IMR-90 (cell line): ENCODE results near the gene RUNDC3A. TPM values are rescaled to one million over a fixed set of nuclear protein-coding genes. Genes with fewer than 3 reads are reported as not detected.

ENCODE experiments used
- ATAC-seq: fragments of 200-7000 bp; cut with Tn5 transposase; 2 replicates; pipeline ENCODE4 v1.9.1; 2020; ENCODE audit warnings: low read depth, mild to moderate bottlenecking, moderate library complexity
- BruUV-seq: library from RNA; stranded (reverse); fragments of 400-500 nt; replicated peaks from 2 replicates; lab custom pipeline; 2021; lab: Mats Ljungman, UMichigan
- CTCF ChIA-PET: fragments of 300-600 bp; formaldehyde crosslinking; extraction: SDS; loops from one replicate; lab custom pipeline; 2021; ENCODE audit warnings: antibody characterized with exemption; lab: Yijun Ruan, JAX
- POLR2A ChIA-PET: fragments of 300-600 bp; sonication (Branson Sonifier 250); formaldehyde crosslinking; loops from one replicate; lab custom pipeline; 2022; ENCODE audit warnings: antibody characterized with exemption; ENCODE audit not compliant: unreplicated experiment; lab: Charles Lee
- DNase-seq: peaks from one replicate; pipeline ENCODE4 v3.0.0; 2013
- H2AFZ ChIP-seq: replicated peaks from 2 replicates; pipeline ENCODE3; 2013; ENCODE audit warnings: low read length, mild to moderate bottlenecking; ENCODE audit not compliant: poor library complexity
- H2AK5ac ChIP-seq: 2 replicates; pipeline ENCODE4 v1.6.1; 2013; ENCODE audit warnings: low read depth, low read length, inconsistent platforms
- H2AK9ac ChIP-seq: replicated peaks from 2 replicates; pipeline ENCODE3; 2013; ENCODE audit warnings: mild to moderate bottlenecking, low read depth, low read length, moderate library complexity; ENCODE audit not compliant: poor library complexity
- H2BK120ac ChIP-seq: 2 replicates; pipeline ENCODE4 v1.6.1; 2013; ENCODE audit warnings: low read depth, low read length, inconsistent platforms
- H2BK15ac ChIP-seq: 3 replicates; pipeline ENCODE4 v1.6.1; 2013; ENCODE audit warnings: low read depth, low read length, inconsistent platforms
- H2BK20ac ChIP-seq: 2 replicates; pipeline ENCODE4 v1.6.1; 2013; ENCODE audit warnings: low read depth, mild to moderate bottlenecking, inconsistent platforms, low read length, moderate library complexity
- H2BK5ac ChIP-seq: 2 replicates; pipeline ENCODE4 v1.6.1; 2013; ENCODE audit warnings: mild to moderate bottlenecking, low read depth, low read length, inconsistent platforms; ENCODE audit not compliant: poor library complexity, severe bottlenecking
- H3K14ac ChIP-seq: replicated peaks from 2 replicates; pipeline ENCODE4 v1.6.1; 2013; ENCODE audit warnings: low read depth, low read length, inconsistent platforms
- H3K18ac ChIP-seq: 2 replicates; pipeline ENCODE4 v1.6.1; 2013; ENCODE audit warnings: low read depth, low read length, control low read depth
- H3K23ac ChIP-seq: 2 replicates; pipeline ENCODE4 v1.6.1; 2013; ENCODE audit warnings: low read depth, low read length, inconsistent platforms
- H3K27ac ChIP-seq: 2 replicates; pipeline ENCODE4 v1.5.1; 2013; ENCODE audit warnings: mild to moderate bottlenecking, control low read depth, low read length; ENCODE audit not compliant: insufficient read depth
- H3K27me3 ChIP-seq: 2 replicates; pipeline ENCODE4 v1.6.1; 2013; ENCODE audit warnings: low read length; ENCODE audit not compliant: control insufficient read depth, insufficient read depth
- H3K36me3 ChIP-seq: 2 replicates; pipeline ENCODE4 v1.6.1; 2013; ENCODE audit warnings: low read length, mixed read lengths; ENCODE audit not compliant: control insufficient read depth, insufficient read depth
- H3K4ac ChIP-seq: 2 replicates; pipeline ENCODE4 v1.6.1; 2013; ENCODE audit warnings: low read depth, low read length, inconsistent platforms
- H3K4me1 ChIP-seq: 2 replicates; pipeline ENCODE4 v1.6.1; 2013; ENCODE audit warnings: low read length, mixed read lengths; ENCODE audit not compliant: control insufficient read depth, insufficient read depth
- H3K4me2 ChIP-seq: 2 replicates; pipeline ENCODE4 v1.6.1; 2013; ENCODE audit warnings: low read depth, mild to moderate bottlenecking, control low read depth, low read length, moderate library complexity
- H3K4me3 ChIP-seq: 2 replicates; pipeline ENCODE4 v1.5.1; 2013; ENCODE audit warnings: low read depth, mild to moderate bottlenecking, control low read depth, low read length, moderate library complexity; ENCODE audit not compliant: insufficient read depth
- H3K56ac ChIP-seq: 2 replicates; pipeline ENCODE4 v1.6.1; 2013; ENCODE audit warnings: low read length, inconsistent platforms; ENCODE audit not compliant: insufficient read depth; ENCODE audit errors: extremely low read depth
- H3K79me1 ChIP-seq, 2 experiments: 2 replicates each; pipeline ENCODE4 v1.6.1; 2013; ENCODE audit warnings: low read length in 2 of 2, inconsistent platforms in 1 of 2, low read depth in 1 of 2
- H3K9ac ChIP-seq: 2 replicates; pipeline ENCODE4 v1.6.1; 2013; ENCODE audit warnings: low read depth, low read length, control low read depth
- H3K9me1 ChIP-seq: 2 replicates; pipeline ENCODE4 v1.6.1; 2013; ENCODE audit warnings: low read length, inconsistent platforms; ENCODE audit not compliant: insufficient read depth
- H3K9me3 ChIP-seq: 2 replicates; pipeline ENCODE4 v1.6.1; 2013; ENCODE audit warnings: low read length; ENCODE audit not compliant: control insufficient read depth, insufficient read depth
- H4K20me1 ChIP-seq: 2 replicates; pipeline ENCODE4 v1.6.1; 2013; ENCODE audit warnings: low read length, inconsistent platforms; ENCODE audit not compliant: insufficient read depth
- H4K5ac ChIP-seq: 2 replicates; pipeline ENCODE4 v1.6.1; 2013; ENCODE audit warnings: mild to moderate bottlenecking, low read depth, low read length, control low read depth
- H4K8ac ChIP-seq, 2 experiments: 2 replicates each; pipeline ENCODE4 v1.6.1; 2013; ENCODE audit warnings: low read depth in 2 of 2, low read length in 2 of 2, control low read depth in 1 of 2, inconsistent platforms in 1 of 2
- H4K91ac ChIP-seq: 2 replicates; pipeline ENCODE4 v1.6.1; 2013; ENCODE audit warnings: low read depth, low read length, inconsistent platforms; ENCODE audit not compliant: insufficient read depth
- BHLHE40 ChIP-seq: fragments of 150-350 bp; IDR thresholded peaks from 2 replicates; pipeline ENCODE4 v1.6.1; 2016; ENCODE audit warnings: mild to moderate bottlenecking, low read depth, low read length
- CEBPB ChIP-seq: IDR thresholded peaks from 2 replicates; pipeline ENCODE4 v1.6.1; 2012; ENCODE audit warnings: low read depth, low read length, improper control_type of control experiment
- CHD1 ChIP-seq: IDR thresholded peaks from 2 replicates; pipeline ENCODE4 v1.6.1; 2012; ENCODE audit warnings: low read depth, low read length, improper control_type of control experiment
- FOS ChIP-seq: fragments of 150-350 bp; IDR thresholded peaks from 2 replicates; pipeline ENCODE4 v1.6.1; 2016; ENCODE audit warnings: low read depth, low read length
- MAZ ChIP-seq: IDR thresholded peaks from 2 replicates; pipeline ENCODE4 v1.6.1; 2012; ENCODE audit warnings: low read depth, mild to moderate bottlenecking, low read length, improper control_type of control experiment, moderate library complexity, borderline replicate concordance
- MXI1 ChIP-seq: IDR thresholded peaks from 2 replicates; pipeline ENCODE4 v1.6.1; 2012; ENCODE audit warnings: low read depth, mild to moderate bottlenecking, low read length, moderate library complexity, borderline replicate concordance
- POLR2A ChIP-seq: IDR thresholded peaks from 2 replicates; pipeline ENCODE4 v1.6.1; 2012; ENCODE audit warnings: mild to moderate bottlenecking, low read depth, low read length
- RAD21 ChIP-seq: IDR thresholded peaks from 2 replicates; pipeline ENCODE4 v1.6.1; 2012; ENCODE audit warnings: low read length, improper control_type of control experiment
- SMC3 ChIP-seq: fragments of 150-350 bp; IDR thresholded peaks from 2 replicates; pipeline ENCODE4 v1.6.1; 2016; ENCODE audit warnings: low read depth, mild to moderate bottlenecking, antibody characterized with exemption, low read length, moderate library complexity
- WGBS, 2 experiments: methylation state at CpG; one replicate each; pipeline versions ENCODE4 v1.1.5 to v1.1.7; 2013; ENCODE audit warnings: missing lambda C conversion rate in 2 of 2; ENCODE audit not compliant: insufficient read length in 1 of 2; ENCODE audit errors: extremely low coverage in 2 of 2; 5-methylcytosine and 5-hydroxymethylcytosine counted together
- dilution Hi-C: fragments of 300-500 bp; cut with HindIII; formaldehyde crosslinking; loops from one replicate; pipeline ENCODE4 v1.14.3; 2018; ENCODE audit warnings: low sequenced_read_pairs; ENCODE audit not compliant: unreplicated experiment
- in situ Hi-C: fragments of 300-500 bp; cut with MboI; formaldehyde crosslinking; loops from 3 replicates; pipeline ENCODE4 v1.14.3; 2019; ENCODE audit warnings: low sequenced_read_pairs, inconsistent platforms, mixed read lengths
- intact Hi-C: fragments of 100-400 bp; cut with micrococcal nuclease; formaldehyde crosslinking; loops from 2 replicates; pipeline ENCODE4 v1.10.0; 2022
- polyA plus RNA-seq, 3 experiments: library from polyadenylated mRNA; depleted of rRNA; stranded (reverse); fragments of >200 nt; gene quantifications; 2 replicates each; pipeline ENCODE4 v1.2.3, GENCODE V29; 2012; ENCODE audit warnings: low replicate concordance in 1 of 3
- total RNA-seq: library from RNA; depleted of rRNA; stranded (reverse); fragments of >200 nt; gene quantifications from 2 replicates; pipeline ENCODE4 v1.2.3, GENCODE V29; 2012
- TF ChIP-seq, protein P1 (sequence below): conservative IDR thresholded peaks from 2 replicates; pipeline ENCODE4 v1.5.1; 2012; ENCODE audit warnings: mild to moderate bottlenecking, low read depth, low read length, improper control_type of control experiment
- TF ChIP-seq, protein P2 (sequence below): fragments of 150-350 bp; IDR thresholded peaks from 2 replicates; pipeline ENCODE4 v1.6.1; 2016; ENCODE audit warnings: low read depth, mild to moderate bottlenecking, low read length, moderate library complexity, borderline replicate concordance
- TF ChIP-seq, protein P3 (sequence below): fragments of 150-350 bp; IDR thresholded peaks from 2 replicates; pipeline ENCODE4 v1.6.1; 2017; ENCODE audit warnings: mild to moderate bottlenecking, antibody characterized with exemption, low read length, low read depth

Gene RUNDC3A
- total and polyA plus RNA-seq, 2 of the 4 experiments (the other 2 are of a cell fraction): under 0.01 to 0.34 TPM

DNA sequence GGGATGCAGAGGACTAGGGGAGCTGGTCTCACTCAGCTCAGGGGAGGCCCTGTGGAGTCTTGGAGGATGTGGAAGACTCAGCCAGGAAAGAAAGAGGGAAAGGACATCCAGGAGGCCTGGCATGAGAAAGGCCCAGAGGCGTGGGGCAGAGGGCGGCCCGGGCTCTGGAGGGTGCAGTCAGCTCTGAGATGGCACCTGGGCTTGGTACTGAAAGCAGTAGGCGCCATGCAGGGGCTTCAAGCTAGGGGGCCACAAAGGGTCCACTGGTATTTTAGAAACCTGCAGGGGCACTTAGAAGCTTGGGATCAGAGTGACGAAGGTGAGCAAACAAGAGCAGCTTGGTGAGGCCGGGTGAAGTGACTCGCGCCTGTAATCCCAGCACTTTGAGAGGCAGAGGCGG is 49.7 kb downstream of the RUNDC3A start:
- H3K9me1 ChIP-seq: peaks cover 8% of the 10 kb centered on the region; the same call in 1 of the 2 replicates
- in situ Hi-C loops (no loop called here), dilution Hi-C loops (no loop called here), intact Hi-C loops (no loop called here)
- H3K18ac ChIP-seq: no peak overlapping the region
- TF ChIP-seq SMC3 (no peak), BHLHE40 (no peak), FOS (no peak), MXI1 (no peak), MAZ (no peak), RAD21 (no peak), POLR2A (no peak), CHD1 (no peak), CEBPB (no peak)
- TF ChIP-seq, protein P1, sequence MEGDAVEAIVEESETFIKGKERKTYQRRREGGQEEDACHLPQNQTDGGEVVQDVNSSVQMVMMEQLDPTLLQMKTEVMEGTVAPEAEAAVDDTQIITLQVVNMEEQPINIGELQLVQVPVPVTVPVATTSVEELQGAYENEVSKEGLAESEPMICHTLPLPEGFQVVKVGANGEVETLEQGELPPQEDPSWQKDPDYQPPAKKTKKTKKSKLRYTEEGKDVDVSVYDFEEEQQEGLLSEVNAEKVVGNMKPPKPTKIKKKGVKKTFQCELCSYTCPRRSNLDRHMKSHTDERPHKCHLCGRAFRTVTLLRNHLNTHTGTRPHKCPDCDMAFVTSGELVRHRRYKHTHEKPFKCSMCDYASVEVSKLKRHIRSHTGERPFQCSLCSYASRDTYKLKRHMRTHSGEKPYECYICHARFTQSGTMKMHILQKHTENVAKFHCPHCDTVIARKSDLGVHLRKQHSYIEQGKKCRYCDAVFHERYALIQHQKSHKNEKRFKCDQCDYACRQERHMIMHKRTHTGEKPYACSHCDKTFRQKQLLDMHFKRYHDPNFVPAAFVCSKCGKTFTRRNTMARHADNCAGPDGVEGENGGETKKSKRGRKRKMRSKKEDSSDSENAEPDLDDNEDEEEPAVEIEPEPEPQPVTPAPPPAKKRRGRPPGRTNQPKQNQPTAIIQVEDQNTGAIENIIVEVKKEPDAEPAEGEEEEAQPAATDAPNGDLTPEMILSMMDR: no peak
- TF ChIP-seq, protein P2, sequence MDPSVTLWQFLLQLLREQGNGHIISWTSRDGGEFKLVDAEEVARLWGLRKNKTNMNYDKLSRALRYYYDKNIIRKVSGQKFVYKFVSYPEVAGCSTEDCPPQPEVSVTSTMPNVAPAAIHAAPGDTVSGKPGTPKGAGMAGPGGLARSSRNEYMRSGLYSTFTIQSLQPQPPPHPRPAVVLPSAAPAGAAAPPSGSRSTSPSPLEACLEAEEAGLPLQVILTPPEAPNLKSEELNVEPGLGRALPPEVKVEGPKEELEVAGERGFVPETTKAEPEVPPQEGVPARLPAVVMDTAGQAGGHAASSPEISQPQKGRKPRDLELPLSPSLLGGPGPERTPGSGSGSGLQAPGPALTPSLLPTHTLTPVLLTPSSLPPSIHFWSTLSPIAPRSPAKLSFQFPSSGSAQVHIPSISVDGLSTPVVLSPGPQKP: no peak
- TF ChIP-seq, protein P3, sequence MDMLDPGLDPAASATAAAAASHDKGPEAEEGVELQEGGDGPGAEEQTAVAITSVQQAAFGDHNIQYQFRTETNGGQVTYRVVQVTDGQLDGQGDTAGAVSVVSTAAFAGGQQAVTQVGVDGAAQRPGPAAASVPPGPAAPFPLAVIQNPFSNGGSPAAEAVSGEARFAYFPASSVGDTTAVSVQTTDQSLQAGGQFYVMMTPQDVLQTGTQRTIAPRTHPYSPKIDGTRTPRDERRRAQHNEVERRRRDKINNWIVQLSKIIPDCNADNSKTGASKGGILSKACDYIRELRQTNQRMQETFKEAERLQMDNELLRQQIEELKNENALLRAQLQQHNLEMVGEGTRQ: no peak
- H4K91ac ChIP-seq: no peak overlapping the region
- no peak for ATAC-seq
- no peaks in the 10 kb centered on the region for H3K9me3 ChIP-seq
- H2BK120ac ChIP-seq: no peak overlapping the region
- no peak overlapping the region for H3K23ac ChIP-seq
- no peak overlapping the region for H3K4ac ChIP-seq
- peaks cover 11% of the 10 kb centered on the region for H4K20me1 ChIP-seq
- H2AFZ ChIP-seq: no peak overlapping the region
- no peak overlapping the region for H3K4me3 ChIP-seq
- CTCF ChIA-PET: no interaction called here
- H3K9ac ChIP-seq: no peak overlapping the region
- WGBS, 2 experiments: 86% methylated on average over 4 of the region's 9 CpGs; no CpG with 5 or more reads in 1 of the 2 experiments
- no peak overlapping the region for H3K27ac ChIP-seq
- no peak overlapping the region for H2AK9ac ChIP-seq
- no peaks in the 10 kb centered on the region for H3K27me3 ChIP-seq
- H3K36me3 ChIP-seq: peaks cover 17% of the 10 kb centered on the region; the same call in 1 of the 2 replicates
- no peak overlapping the region for H3K14ac ChIP-seq
- no peak overlapping the region for H2BK15ac ChIP-seq
- no peak for DNase-seq
- H3K4me2 ChIP-seq: no peak overlapping the region
- no peak overlapping the region for H2BK20ac ChIP-seq
- POLR2A ChIA-PET: no interaction called here
- H4K8ac ChIP-seq: no peak overlapping the region
- H2AK5ac ChIP-seq: no peak overlapping the region
- peaks cover 4 to 24% of the 10 kb centered on the region in 2 experiments; a peak in 2 of 4 replicates for H3K79me1 ChIP-seq
- H3K4me1 ChIP-seq: peaks cover 15% of the 10 kb centered on the region
- H2BK5ac ChIP-seq: no peak overlapping the region
- no peak overlapping the region for H3K56ac ChIP-seq
- no peak overlapping the region for H4K5ac ChIP-seq
- no TSS peak for BruUV-seq
